ENCODE measurements around the gene BUD13. TPM values are rescaled to one million over a fixed set of nuclear protein-coding genes. Genes with fewer than 3 reads are reported as not detected.

BUD13 gene
- total RNA-seq, 6 experiments from 2014 or later, result 9.1 to 14.3 (median 13.2) TPM

- peaks cover 40% of the 10 kb centered on the region for H3K27me3 Mint-ChIP-seq (ENCODE audit: insufficient read depth)
- H3K36me3 Mint-ChIP-seq (ENCODE audit: low read depth), result no peaks in the 10 kb centered on the region
- H3K9me3 Mint-ChIP-seq, result no peaks in the 10 kb centered on the region
- no peak for DNase-seq
- no peaks in the 10 kb centered on the region for H3K4me1 Mint-ChIP-seq (ENCODE audit: low read depth)
- no peak for TF ChIP-seq CTCF (IDR thresholded peaks at IDR 0.05)
- no peak overlapping the region for H3K4me3 Mint-ChIP-seq
- H3K27ac Mint-ChIP-seq, result no peak overlapping the region
Observed at GRCh38 chr11:116723511-116723910, 49.3 kb downstream of the BUD13 start.

- no peaks in the 10 kb centered on the region for H3K36me3 Mint-ChIP-seq (ENCODE audit: low read depth)
- no peaks in the 10 kb centered on the region for H3K9me3 Mint-ChIP-seq
- DNase-seq, result no peak
- no peak overlapping the region for H3K27ac Mint-ChIP-seq
- H3K27me3 Mint-ChIP-seq (ENCODE audit: insufficient read depth), result peaks cover 32% of the 10 kb centered on the region
- no peaks in the 10 kb centered on the region for H3K4me1 Mint-ChIP-seq (ENCODE audit: low read depth)
- H3K4me3 Mint-ChIP-seq, result no peak overlapping the region
- TF ChIP-seq CTCF (IDR thresholded peaks at IDR 0.05), result no peak
Observed at GRCh38 chr11:116721988-116722387, 50.8 kb downstream of the BUD13 start.

GRCh38 chr11:116720895-116721294 is 51.9 kb downstream of the BUD13 start:
- Mint-ChIP-seq H3K4me1 (ENCODE audit: low read depth) (no peaks in the 10 kb centered on the region), H3K27ac (no peak overlapping the region), H3K9me3 (no peaks in the 10 kb centered on the region), H3K27me3 (ENCODE audit: insufficient read depth) (peaks cover 39% of the 10 kb centered on the region), H3K4me3 (no peak overlapping the region), H3K36me3 (ENCODE audit: low read depth) (no peaks in the 10 kb centered on the region)
- TF ChIP-seq CTCF (IDR thresholded peaks at IDR 0.05), result no peak
- no peak for DNase-seq

GRCh38 chr11:116718955-116719501 is 53.8 kb downstream of the BUD13 start:
- Mint-ChIP-seq H3K27ac (no peak overlapping the region), H3K27me3 (ENCODE audit: insufficient read depth) (peaks cover 38% of the 10 kb centered on the region), H3K9me3 (no peaks in the 10 kb centered on the region), H3K4me1 (ENCODE audit: low read depth) (no peaks in the 10 kb centered on the region), H3K36me3 (ENCODE audit: low read depth) (no peaks in the 10 kb centered on the region), H3K4me3 (no peak overlapping the region)
- no peak for DNase-seq
- no peak for TF ChIP-seq CTCF (IDR thresholded peaks at IDR 0.05)

- H3K27ac Mint-ChIP-seq, result no peak overlapping the region
- H3K4me3 Mint-ChIP-seq, result no peak overlapping the region
- no peaks in the 10 kb centered on the region for H3K4me1 Mint-ChIP-seq (ENCODE audit: low read depth)
Observed at GRCh38 chr11:116716621-116717020, 56.2 kb downstream of the BUD13 start.

More at GRCh38 chr11:116716621-116717020, 56.2 kb downstream of the BUD13 start:
- H3K9me3 Mint-ChIP-seq, result no peaks in the 10 kb centered on the region
- no peak for TF ChIP-seq CTCF (IDR thresholded peaks at IDR 0.05)
- DNase-seq, result no peak
- H3K27me3 Mint-ChIP-seq (ENCODE audit: insufficient read depth), result peaks cover 31% of the 10 kb centered on the region
- no peaks in the 10 kb centered on the region for H3K36me3 Mint-ChIP-seq (ENCODE audit: low read depth)
